Activated CD4-positive, alpha-beta T cell treated with anti-CD3 and anti-CD28 coated beads for 24 hours (primary cell): ENCODE data around the gene TTC23.
A peak's percentile ranks its signal among the peaks of the same experiment; 100 is the strongest.
"Not testable (repeated sequence)": the region's sequence is repeated elsewhere in the genome, so short reads cannot be mapped to it uniquely, and the experiment has no call there.

ENCODE experiments used
- DNase-seq, 2 donors: peaks; one replicate each; pipeline ENCODE4 v3.0.0-alpha.2; 2020; ENCODE audit warnings: low read depth in 2 of 2

TTC23 gene

DNA sequence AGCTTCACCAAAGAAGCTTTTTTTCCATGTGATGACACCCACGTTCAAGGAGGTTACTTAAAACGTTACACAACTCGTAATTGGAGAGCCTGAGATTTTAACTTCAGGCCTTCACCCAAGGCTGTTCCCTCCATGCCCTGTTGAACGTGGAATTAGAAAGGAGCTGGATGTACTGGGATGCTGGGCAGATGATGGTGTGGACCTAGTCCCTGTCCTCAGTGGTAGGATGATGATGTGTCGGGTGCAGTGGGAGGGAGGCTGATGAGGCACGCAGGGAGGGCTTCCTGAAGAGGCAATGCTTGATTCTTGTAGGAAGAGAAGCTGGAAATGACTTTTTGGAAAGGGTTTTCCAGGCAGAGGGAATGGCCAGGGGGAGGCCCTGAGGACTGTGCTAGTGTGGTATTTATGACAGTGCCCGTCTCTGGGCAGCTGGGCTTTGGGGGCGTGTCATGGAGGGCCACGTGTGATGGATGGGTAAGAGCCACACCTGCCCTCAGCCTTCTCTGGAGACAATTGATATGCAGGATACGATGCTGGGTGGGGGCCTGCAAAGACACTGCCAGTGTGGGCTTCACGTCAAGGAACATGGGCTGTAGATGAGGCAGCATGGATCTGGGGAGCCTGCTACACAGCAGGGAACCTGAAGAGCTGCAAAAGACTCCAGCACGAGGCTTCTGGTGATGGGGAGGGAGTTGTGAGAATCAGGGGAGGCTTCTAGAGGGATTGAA lies 129.2 kb downstream of the TTC23 start:
- no peak for DNase-seq

DNA sequence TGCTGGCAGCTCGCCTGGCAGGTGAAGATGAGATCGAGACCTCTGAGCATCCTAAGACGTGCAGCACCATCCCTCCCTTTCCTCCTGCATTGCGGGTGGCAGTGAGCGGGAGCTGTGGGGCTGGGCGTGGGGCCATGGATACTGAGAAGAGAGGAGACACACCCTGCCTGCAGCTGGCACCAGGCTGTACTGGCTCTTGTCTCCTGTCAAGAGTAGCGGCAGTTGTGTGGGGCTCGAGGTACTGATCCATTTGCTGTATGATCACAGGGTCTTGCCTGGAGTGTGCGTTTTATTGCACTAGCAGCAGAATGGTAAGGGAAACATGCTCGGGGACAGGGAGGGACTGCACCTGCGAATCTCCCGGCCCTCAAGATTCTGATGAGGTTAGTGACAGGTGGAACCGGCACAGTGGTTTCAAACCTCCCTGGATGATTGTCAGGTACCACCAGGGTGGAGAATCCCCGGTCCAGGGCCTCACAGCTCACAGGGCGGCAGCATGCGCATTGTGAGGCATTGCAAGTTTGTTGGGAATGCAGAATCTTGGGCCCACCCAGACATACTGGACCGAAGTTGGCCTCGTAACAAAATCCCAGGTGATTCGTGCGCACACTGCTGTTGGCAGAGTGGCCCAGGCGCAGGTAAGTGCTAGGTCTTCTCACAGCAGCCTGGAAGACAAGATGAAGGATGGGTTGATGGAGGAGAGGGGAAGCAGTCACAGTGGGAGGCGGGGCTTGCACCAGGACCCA lies 130.4 kb downstream of the TTC23 start:
- no peak for DNase-seq

DNA sequence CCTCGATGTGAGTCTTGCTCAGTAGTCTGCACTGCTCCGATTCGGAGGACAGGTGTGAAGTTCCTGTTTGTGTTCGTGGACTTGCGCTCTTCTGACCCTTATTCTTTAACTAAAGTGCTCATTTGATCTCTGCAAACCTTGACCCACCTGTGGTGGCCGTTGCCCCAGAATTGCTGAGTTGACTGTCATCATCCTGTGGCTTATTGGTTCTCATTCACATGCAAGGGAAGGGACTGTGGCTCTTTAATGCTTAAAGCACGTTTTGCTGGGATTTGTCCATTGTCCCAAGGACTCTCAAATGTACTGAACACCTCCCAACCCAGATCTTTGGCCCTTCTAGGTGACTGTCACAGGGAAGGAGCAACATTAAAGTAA lies 131.1 kb downstream of the TTC23 start:
- no peak for DNase-seq

DNA sequence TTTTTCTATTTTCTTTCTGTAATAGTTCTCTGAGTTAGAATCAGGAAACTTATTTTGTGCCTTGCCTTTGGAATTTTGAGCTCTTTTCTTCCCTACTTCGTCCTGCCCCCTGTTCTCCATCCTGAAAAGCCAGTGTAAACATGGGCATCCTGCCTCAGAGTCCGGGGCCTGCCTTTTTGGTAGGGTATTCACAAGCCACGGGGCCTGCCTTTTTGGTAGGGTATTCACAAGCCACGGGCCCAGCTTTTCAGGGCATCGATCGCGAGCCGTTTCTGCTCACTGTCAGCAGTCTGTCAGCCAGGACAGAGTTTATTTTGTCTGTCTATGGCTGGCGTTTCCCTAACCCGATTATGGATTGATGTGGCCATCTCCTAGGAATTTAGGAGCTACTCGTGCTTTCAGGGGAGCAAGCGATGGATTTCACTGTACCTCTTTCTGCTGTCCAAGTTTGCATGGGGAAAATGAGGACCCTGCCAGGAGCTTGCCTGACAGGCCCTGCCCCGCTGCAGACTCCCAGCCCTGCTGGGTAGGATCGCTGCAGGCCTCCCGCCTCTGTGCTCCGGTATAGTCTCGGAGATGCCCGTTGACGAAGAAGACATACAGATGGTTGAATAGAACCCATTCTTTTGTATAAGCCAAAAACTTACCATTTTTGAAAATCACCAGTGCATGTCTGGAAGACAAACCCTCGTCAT lies 131.7 kb downstream of the TTC23 start:
- DNase-seq, result no peak

DNA sequence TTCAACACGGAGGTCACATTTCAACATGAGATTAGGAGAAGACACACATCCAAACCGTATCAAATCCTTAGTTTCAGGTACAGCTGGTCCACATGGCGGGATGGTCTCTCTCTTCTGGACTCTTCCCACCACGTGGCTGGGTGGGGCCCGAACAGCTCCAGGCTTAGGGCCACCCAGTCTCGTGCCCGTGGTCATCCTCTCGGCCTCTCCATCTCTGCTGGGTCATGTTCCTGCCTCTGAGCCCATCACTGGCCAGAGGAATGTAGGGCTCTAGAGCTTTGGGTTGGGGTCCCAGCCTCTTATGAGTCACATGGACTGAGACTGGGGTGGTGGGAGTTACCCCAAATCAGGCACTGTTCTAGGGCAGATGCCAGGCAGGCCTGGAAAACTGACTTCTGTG lies 132.3 kb downstream of the TTC23 start:
- no peak for DNase-seq

DNA sequence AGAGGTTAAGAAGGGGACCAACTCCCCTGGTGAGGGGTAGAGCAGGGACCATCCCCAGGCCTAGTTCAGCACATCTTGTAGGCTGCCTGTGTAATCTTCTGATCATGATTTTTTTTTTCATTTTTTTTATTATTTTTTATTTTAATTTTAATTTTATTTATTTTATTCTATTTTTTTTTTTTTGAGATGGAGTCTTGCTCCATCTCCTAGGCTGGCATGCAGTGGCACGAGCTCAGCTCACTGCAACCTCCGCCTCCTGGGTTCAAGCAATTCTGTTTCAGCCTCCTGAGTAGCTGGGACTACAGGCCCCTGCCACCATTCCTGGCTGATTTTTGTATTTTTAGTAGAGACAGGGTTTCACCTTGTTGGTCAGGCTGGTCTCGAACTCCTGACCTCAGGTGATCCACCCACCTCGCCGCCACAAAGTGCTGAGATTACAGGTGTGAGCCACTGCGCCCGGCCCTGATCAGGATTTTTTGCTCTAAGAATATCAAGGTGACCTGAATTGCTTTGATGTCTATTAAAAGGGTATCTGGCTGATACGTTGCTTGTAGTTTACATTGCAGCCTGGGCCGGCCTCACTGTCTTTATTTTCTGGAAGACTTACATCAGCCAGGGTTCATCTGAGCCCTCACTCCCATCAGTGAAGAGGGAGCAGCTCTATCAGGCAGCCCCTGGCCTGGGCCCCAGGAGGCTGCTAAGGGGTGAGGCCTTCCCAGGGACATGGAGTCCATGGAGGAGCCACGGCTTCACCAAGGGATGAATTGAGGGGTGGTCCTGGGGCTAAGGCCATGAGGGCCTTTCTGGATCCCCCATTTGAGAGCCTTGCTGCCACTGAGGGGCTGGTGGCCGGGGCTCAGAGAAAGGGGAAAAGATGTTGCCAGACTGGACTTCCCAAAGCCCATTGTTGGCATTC lies 133.8 kb downstream of the TTC23 start:
- DNase-seq, result no peak

DNA sequence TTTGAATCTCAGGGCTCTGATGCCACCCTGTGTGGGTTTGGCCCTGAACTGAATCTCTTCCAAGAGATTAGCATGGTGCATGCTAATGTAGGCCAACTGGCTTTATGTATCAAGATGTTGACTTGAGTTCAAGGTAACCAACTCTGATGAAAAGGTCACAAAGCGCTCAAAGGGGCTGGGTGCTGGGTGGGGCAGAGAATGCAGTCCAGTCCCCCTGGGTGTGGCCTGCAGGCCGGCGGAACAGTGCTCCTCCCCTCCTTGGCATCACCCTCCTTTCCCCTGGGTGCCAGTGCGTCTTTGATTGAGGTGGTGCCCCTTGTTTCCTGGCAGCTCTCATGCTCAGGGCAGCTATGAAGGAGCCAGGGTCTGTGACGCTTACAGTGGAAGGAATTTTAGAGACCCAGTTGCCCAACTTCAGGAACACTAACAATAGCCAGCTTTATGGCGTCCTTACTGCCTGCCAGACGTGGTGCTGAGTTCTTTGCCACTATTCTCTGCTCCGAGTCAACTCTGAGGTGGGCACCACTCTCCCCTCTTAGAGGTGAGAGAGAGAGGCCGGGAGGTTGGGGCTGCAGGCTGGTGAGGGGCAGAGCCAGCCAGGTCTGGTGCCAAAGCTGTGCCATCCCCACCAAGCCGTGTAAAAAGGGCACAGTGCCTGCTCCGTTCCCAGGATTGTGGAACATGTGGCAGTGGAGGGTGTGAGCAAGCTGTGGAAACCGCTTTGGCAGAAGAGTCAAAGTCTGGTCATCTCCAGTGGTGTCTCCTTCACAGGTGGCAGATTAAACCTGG lies 134.7 kb downstream of the TTC23 start:
- no peak for DNase-seq

DNA sequence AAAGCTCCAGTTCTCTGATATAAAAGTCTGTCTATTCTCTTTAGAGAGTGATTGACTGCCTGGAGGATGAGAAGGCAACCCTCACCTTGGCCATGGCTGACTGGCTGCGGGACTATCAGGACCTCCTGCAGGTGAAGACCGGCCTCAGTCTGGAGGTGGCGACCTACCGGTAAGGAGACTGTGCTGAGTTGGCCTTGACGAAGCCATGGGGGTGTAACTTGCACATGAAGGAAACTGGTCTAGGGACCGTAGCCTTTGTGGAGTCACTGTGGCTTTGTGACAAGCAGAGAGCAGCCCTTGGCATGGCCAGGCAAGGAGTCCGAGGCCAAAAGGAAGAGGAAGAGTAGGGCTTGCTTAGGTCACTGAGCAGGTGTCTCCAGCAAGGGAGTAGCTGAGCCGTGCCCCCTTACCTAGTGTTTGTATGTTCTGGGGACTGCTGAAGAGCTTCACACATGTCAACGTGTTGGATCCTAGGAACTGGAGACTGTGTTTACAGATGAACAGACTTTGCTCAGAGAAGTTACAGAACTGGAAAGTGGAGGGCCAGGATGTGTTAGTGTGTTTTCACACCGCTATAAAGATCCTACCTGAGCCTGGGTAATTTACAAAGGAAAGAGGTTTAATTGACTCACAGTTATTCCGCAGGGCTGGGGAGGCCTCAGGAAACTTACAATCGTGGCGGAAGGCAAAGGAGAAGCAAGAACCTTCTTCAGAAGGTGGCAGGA lies 135.7 kb downstream of the TTC23 start:
- no peak for DNase-seq

DNA sequence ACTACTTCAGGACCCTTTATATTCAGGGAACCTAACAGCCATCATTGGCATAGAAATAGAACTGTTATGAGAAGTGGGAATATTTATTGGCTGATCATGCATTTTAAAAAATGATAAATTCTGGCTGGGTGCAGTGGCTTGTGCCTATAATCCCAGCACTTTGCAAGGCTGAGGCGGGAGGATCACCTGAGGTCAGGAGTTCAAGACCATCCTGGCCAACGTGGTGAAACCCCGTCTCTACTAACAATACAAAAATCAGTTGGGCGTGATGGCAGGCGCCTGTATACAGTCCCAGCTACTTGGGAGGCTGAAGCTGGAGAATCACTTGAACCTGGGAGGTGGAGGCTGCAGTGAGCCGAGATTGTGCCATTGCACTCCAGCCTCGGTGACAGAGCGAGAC lies 137.7 kb downstream of the TTC23 start:
- not testable (repeated sequence) for DNase-seq

DNA sequence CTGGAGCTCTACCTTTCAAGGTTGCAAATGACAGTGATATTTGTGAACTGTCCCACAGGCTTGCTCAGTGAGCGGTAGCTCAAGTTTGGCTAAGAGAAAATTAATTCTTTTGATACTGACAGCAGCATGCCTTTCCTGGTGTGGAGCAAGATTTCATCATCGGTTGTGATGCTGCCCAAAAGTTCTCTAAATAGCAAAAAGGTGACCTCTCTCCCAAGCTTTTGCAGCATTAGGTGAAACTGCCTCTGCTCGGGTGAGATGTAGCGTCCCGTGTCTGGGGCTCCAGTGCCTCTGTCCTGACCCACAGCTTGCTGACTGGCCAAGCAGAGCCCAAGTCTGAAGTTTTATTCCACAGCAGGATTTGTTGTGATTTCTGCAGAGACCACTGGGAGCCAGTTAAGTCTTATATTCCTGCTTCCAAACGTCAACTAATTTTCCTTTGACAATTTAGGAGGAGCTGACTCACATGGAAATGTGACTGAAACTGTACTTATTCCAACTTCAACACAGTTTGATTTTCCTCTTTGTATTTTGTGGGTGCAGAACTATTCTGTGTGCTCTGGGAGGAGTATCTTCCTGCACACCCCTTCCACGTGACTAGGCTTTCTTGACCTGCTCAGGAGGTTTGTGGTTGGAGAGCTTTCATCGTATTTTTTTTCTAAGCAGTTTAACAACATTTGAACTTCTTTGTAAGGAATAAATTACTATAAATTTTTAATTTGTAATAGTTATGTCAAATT lies 138.6 kb downstream of the TTC23 start:
- DNase-seq, result no peak

DNA sequence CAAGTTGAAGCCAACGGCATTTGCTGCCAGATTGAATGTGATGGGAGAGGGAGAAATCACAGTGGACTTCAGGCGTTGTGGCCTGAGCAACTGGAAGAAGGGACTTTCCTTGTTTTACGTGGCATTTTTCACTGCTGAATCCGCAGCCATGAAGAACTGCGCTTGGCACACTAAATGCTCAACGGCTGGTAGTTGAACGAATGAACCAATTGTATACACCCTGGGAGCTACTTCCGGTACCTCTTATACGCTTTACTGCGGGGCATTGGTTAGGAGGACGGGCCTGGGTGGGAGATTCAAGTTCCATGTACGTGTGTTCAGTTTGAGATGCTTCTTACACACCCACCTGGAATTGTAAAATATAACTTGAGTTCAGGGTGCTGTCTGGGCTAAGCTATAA lies 139.3 kb downstream of the TTC23 start:
- no peak for DNase-seq

DNA sequence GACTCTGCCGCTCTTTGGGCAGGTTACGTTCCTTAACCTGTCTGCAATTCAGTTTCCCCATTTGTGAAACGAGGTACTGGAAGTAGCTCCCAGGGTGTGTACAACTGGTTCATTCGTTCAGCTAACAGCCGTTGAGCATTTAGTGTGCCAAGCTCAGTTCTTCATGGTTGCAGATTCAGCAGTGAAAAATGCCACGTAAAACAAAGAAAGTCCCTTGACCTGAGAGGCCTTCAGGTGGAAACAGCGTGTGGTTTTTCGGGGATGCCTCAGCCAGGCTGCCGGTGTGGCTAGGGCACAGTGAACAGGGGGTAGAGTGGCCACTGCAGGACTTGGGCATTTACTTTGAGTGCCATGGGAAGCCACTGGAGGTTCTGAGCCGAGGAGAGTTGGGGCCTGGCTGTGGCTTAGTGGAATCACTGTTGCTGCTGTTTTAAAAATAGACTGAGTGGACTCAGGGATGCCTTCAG lies 139.8 kb downstream of the TTC23 start:
- DNase-seq, result no peak

DNA sequence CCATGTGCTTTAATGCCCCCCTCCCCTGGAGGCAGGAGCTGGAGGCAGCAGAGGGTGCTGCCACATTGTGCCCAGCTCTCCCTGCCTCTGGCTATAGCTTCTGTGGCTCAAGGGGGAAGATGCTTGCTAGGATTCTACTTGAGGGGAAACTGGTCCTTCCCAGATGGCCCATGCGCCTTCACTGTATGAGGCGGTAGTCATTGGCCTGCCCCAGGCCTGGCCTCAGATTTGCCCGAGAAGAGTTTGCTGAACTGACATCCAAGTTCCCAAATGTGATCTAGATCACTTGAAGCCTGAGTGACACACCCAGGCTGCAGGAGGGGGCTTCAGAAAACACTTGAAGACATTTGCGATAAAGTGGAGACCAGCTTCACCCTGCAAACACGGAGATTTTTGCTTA lies 140.4 kb downstream of the TTC23 start:
- DNase-seq, result no peak

DNA sequence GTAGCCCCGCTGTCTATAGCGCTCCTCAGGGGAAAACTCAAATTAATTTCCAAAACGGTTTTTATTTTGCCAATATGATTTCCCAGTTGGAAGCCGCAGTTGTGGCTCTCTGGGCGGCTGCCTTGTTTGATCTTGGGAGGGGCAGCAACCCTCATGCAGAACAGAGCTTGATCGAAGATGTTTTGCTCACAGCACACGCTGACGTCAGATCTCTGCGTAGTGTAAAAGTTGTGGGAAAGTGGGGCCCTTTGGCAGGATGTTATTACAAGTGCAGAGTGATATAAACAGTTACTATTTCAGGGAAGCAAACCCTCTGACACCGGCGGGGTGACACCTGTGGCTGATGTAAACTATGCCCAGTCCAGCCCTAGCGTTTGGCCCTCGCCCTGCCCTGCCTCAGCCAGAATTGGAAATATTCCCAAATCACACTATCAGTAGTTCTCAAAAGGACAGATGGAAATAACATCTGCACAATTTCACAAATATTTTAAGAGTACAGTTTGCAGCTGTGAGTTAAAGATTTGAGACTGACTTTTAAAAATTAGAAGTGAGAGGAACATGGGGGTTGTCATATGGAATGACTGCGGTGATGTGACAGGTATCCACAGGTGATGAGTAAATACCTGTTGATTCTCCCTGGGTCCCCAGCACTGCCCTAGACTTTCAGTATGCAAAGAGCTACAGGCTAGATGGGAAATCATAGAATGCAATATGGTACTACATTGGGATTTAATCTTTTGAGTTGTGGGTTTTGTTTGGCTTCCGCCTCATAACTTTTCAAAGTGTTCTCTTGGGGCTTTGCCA lies 142.8 kb downstream of the TTC23 start:
- DNase-seq, result no peak

DNA sequence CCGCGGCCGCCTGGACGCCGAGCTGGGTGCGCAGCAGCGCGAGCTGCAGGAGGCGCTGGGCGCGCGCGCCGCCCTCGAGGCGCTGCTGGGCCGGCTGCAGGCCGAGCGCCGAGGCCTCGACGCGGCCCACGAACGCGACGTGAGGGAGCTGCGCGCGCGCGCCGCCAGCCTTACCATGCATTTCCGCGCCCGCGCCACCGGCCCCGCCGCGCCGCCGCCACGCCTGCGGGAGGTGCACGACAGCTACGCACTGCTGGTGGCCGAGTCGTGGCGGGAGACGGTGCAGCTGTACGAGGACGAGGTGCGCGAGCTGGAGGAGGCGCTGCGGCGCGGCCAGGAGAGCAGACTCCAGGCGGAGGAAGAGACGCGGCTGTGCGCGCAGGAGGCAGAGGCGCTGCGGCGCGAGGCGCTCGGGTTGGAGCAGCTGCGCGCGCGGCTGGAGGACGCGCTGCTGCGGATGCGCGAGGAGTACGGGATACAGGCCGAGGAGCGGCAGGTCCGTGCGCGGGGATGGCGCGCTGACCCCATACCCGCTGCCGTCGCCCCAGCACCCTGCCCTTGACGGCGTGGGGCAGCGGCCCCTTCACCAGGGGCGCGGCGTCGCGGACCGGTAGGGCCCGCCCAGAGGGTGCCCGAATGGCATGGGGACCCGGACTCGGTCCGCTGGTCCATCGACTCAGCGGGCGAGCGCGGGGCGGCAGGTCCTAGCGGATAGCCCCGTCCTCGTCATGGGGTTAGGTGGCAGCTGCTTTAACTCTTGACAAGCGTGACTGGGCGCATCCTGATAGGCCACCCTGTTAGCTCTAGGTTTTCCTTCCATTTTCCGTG lies 143.7 kb downstream of the TTC23 start:
- peak in 1 of 2 donors; percentile 18 for DNase-seq

DNA sequence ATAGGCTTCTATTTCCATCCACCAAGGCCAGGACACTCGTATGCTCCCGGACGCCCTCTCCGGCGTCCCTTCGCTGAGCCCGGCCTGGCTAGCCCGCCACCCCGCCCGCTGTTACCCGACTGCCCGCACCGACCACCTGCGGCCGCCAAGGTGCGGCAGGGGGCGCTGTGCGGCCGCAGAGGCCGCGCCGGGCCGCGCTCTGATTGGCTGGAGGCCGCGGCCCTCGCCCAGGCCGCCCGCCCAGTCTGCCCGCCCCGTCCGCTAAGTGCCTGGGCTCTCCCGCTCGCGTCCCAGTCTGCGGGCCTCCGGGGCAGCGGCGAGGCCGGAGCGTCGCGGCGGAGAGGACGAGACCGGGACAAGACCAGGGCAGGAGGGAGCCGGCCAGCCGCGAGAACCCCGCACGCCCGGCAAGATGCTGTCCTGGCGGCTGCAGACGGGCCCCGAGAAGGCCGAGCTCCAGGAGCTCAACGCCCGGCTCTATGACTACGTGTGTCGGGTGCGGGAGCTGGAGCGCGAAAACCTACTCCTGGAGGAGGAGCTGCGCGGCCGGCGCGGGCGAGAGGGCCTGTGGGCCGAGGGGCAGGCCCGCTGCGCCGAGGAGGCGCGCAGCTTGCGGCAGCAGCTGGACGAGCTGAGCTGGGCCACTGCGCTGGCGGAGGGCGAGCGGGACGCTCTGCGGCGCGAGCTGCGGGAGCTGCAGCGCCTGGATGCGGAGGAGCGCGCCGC lies 144.4 kb downstream of the TTC23 start, which contains the start of gene SYNM:
SYNM (plus strand) TSS at position 293 of the 726 bp plus-strand sequence; CDS start at position 413, 120 bp downstream.
- peak in 1 of 2 donors; percentile 22 for DNase-seq

DNA sequence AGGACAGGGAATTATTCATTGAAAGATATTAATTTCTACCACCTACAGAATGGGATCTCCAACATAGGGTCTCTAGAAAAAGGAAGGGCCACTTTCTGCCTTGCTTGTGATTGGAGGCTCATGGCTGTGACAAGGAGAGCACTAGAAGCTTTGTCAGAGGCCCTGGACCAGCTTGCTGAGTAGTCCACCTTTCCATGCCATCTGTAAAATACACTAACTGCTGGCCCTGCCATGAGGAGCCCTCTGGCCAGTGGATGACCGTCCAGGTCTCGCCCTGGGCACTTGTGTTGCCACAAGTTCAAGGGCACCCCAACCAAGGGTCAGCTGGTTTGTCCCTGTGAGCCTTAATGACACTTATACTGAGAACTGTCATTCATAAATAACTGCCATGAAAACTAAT lies 146.1 kb downstream of the TTC23 start:
- DNase-seq, result no peak
